Measurements from ENCODE around the gene DCUN1D5. TPM values are rescaled to one million over a fixed set of nuclear protein-coding genes. Genes with fewer than 3 reads are reported as not detected.
A peak's percentile ranks its signal among the peaks of the same experiment; 100 is the strongest.

The DCUN1D5 gene
- total RNA-seq: 16.2 TPM
- polyA plus RNA-seq: 10 to 100 TPM; 23.6 to 27.6 (median 26.6) TPM

DNA sequence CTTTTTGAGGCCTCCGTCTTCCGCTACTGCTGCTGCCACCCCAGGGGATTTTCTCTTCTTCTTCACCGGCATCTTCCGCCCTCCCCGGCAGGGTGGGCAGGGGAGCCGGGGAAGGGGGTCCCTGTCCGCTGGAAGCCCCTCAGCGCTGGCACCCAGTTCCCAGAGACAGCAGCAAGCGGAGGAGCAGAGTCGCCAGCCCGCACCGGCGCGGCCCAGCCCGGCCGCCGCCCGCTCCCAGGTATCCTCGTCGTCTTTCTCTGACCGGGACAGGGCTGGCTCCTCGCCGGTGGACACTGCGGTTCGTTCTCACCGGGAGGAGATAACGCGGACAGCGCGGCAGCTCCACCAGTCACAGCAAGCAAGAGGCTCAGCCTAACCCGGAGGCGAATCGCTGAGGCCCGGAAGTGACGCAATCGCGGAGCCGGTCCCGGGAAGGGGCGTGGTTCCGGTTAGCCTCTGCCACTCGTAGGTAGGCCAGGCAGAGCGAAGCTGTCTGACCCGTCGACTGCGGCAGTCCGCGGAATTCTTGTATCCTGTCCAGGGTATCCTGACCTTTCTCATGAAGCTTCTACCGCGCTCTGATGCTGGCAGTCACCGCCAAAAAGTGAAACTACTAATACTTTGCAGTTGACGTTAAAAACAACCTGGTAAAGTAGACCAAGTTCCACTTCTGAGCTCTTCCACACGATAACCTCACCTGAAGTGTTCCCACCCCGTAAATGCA lies at the start of gene DCUN1D5:
DCUN1D5 (minus strand) TSS at position 360 of the 724 bp plus-strand sequence; CDS start at position 72, 288 bp downstream.
- peaks cover 42% of the 10 kb centered on the region for H3K27me3 Mint-ChIP-seq
- ATAC-seq (ENCODE audit: low read depth in 2 of 2) (peak; percentile 97 to 98), DNase-seq (peak; percentile 93 to 96 (median 93))
- Histone ChIP-seq H3K27me3 (ENCODE audit: control insufficient read depth, insufficient read depth, low read length) (peaks cover 32% of the 10 kb centered on the region), H3K4me1 (ENCODE audit: control insufficient read depth, insufficient read depth, low read length, poor library complexity, severe bottlenecking) (peaks cover 28% of the 10 kb centered on the region), H3K4me3 (ENCODE audit: low read depth, low read length) (peak within 1 kb of the TSS; percentile 94), H3K36me3 (ENCODE audit: control insufficient read depth, insufficient read depth, low read length) (no peaks in the 10 kb centered on the region), H3K27ac (ENCODE audit: insufficient read depth, low read length, poor library complexity, severe bottlenecking) (peak within 1 kb of the TSS; percentile 85), H3K9me3 (ENCODE audit: control insufficient read depth in 2 of 2, low read length in 2 of 2) (no peaks in the 10 kb centered on the region)
- peak within 1 kb of the TSS; percentile 91 to 95 (median 95) for H3K27ac Mint-ChIP-seq
- peaks cover 10% of the 10 kb centered on the region for H3K36me3 Mint-ChIP-seq
- peaks cover 10 to 38% (median 25%) of the 10 kb centered on the region in 4 donors for H3K4me1 Mint-ChIP-seq
- H3K9me3 Mint-ChIP-seq: peaks cover 0 to 3% (median 0%) of the 10 kb centered on the region in 7 donors
- H3K4me3 Mint-ChIP-seq: peak within 1 kb of the TSS; percentile 86 to 97 (median 94)

DNA sequence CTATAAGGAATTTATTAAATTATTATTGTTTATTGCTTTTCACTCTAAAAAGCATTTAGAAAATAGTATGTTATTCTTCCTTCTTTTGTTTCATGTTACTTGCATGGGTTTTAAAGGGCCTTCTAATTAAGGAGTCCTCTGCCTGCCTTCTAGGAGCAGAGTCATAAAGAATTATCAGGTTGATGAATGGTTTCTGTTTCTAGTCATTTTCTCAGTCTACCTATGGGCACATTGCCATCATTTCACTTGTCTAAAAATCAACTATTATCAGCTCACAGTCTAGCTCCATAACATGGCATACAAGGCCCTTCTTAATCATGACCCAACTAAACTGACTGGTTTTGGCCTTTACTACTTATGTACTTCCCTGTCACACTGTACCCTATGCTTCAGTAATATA lies 33.5 kb upstream of the DCUN1D5 start:
- Mint-ChIP-seq H3K4me1 (no peaks in the 10 kb centered on the region), H3K9me3 (no peaks in the 10 kb centered on the region), H3K27me3 (peaks cover 12% of the 10 kb centered on the region), H3K36me3 (no peaks in the 10 kb centered on the region), H3K4me3 (no peak overlapping the region), H3K27ac (no peak overlapping the region)
- no peaks in the 10 kb centered on the region for H3K36me3 ChIP-seq (ENCODE audit: control insufficient read depth, insufficient read depth, low read length)
- no peaks in the 10 kb centered on the region for H3K27me3 ChIP-seq (ENCODE audit: control insufficient read depth, insufficient read depth, low read length)
- no peaks in the 10 kb centered on the region for H3K9me3 ChIP-seq (ENCODE audit: control insufficient read depth in 2 of 2, low read length in 2 of 2)
- DNase-seq (no peak), ATAC-seq (ENCODE audit: low read depth in 2 of 2) (no peak)
- H3K4me1 ChIP-seq (ENCODE audit: control insufficient read depth, insufficient read depth, low read length, poor library complexity, severe bottlenecking): no peaks in the 10 kb centered on the region
- no peak overlapping the region for H3K4me3 ChIP-seq (ENCODE audit: low read depth, low read length)
- no peak overlapping the region for H3K27ac ChIP-seq (ENCODE audit: insufficient read depth, low read length, poor library complexity, severe bottlenecking)

DNA sequence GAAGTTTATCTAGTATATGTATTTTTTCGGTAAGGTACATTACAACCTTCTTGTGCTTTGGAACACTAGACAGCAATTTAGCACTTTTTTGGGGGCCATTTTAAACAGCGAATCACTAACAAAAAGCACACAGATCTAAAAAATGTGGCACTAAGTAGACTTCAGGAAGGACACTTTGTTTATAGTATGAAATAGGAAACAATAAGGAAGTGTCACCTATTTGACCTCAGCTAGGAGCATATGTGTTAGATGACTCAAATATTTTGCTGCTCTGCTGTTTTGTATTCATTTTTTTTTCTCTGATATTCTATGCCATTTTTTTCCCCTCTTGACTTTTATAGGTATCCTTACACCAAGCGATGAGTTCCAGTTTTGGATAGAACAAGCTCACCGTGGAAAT lies 22.9 kb upstream of the DCUN1D5 start:
- no peak overlapping the region for H3K27ac Mint-ChIP-seq
- DNase-seq (no peak), ATAC-seq (ENCODE audit: low read depth in 2 of 2) (no peak)
- Histone ChIP-seq H3K27ac (ENCODE audit: insufficient read depth, low read length, poor library complexity, severe bottlenecking) (no peak overlapping the region), H3K4me3 (ENCODE audit: low read depth, low read length) (no peak overlapping the region), H3K36me3 (ENCODE audit: control insufficient read depth, insufficient read depth, low read length) (no peaks in the 10 kb centered on the region), H3K4me1 (ENCODE audit: control insufficient read depth, insufficient read depth, low read length, poor library complexity, severe bottlenecking) (no peaks in the 10 kb centered on the region), H3K27me3 (ENCODE audit: control insufficient read depth, insufficient read depth, low read length) (no peaks in the 10 kb centered on the region), H3K9me3 (ENCODE audit: control insufficient read depth in 2 of 2, low read length in 2 of 2) (no peaks in the 10 kb centered on the region)
- H3K36me3 Mint-ChIP-seq: no peaks in the 10 kb centered on the region
- H3K4me1 Mint-ChIP-seq: peaks cover 0 to 5% (median 2%) of the 10 kb centered on the region in 4 donors
- no peak overlapping the region for H3K4me3 Mint-ChIP-seq
- H3K27me3 Mint-ChIP-seq: peaks cover 9% of the 10 kb centered on the region
- H3K9me3 Mint-ChIP-seq: no peaks in the 10 kb centered on the region

DNA sequence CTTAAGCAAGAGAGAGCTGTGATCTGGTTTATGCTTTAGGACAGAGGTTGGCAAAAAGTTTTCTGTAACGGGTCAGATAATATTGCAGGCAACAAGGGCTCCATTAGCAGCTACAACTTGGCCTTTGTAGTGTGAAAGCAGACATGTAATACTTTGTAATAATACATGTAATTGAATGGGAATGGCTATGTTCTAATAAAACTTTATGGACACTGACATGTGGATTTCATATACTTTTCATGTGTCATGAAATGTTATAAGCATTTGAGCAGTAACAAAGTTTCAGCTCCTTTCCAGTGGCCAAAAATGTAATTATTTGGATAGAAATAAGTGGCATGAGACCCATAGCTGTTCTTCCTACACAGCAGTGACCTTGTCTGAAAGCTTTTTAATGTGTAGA lies 20.4 kb upstream of the DCUN1D5 start:
- H3K36me3 ChIP-seq (ENCODE audit: control insufficient read depth, insufficient read depth, low read length): no peaks in the 10 kb centered on the region
- H3K27me3 Mint-ChIP-seq: peaks cover 18% of the 10 kb centered on the region
- no peak overlapping the region for H3K4me3 ChIP-seq (ENCODE audit: low read depth, low read length)
- no peak overlapping the region for H3K27ac Mint-ChIP-seq
- H3K27ac ChIP-seq (ENCODE audit: insufficient read depth, low read length, poor library complexity, severe bottlenecking): no peak overlapping the region
- H3K4me1 Mint-ChIP-seq: peaks cover 5 to 14% (median 11%) of the 10 kb centered on the region in 4 donors
- no peaks in the 10 kb centered on the region for H3K9me3 ChIP-seq (ENCODE audit: control insufficient read depth in 2 of 2, low read length in 2 of 2)
- H3K36me3 Mint-ChIP-seq: no peaks in the 10 kb centered on the region
- ATAC-seq (ENCODE audit: low read depth in 2 of 2): no peak
- no peaks in the 10 kb centered on the region for H3K27me3 ChIP-seq (ENCODE audit: control insufficient read depth, insufficient read depth, low read length)
- peaks cover 10% of the 10 kb centered on the region for H3K4me1 ChIP-seq (ENCODE audit: control insufficient read depth, insufficient read depth, low read length, poor library complexity, severe bottlenecking)
- peaks cover 0 to 2% (median 0%) of the 10 kb centered on the region in 7 donors for H3K9me3 Mint-ChIP-seq
- DNase-seq: no peak
- H3K4me3 Mint-ChIP-seq: no peak overlapping the region

DNA sequence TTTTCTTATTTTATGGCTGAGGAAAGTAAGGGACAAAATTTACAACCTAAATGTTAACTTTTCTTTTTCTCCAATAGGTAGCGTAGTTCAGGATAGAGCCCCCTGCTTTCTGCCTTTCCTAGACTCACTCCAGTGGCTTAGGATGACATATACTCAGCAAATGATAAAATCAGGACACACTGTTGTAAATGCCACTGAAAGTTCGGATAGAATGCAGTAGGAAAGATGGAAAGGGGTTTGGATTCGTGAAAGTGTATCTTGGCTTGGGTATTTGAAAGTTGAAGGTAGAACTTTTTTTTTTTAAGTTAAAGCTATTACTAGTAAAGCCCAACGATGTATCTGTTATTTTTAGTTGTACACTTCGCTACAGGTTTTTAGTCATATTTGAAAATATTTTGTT lies 19.4 kb upstream of the DCUN1D5 start:
- Mint-ChIP-seq H3K4me3 (no peak overlapping the region), H3K4me1 (peaks cover 5 to 14% (median 11%) of the 10 kb centered on the region in 4 donors), H3K27me3 (peaks cover 18% of the 10 kb centered on the region), H3K9me3 (peaks cover 0 to 2% (median 0%) of the 10 kb centered on the region in 7 donors), H3K36me3 (no peaks in the 10 kb centered on the region), H3K27ac (no peak overlapping the region)
- H3K9me3 ChIP-seq (ENCODE audit: control insufficient read depth in 2 of 2, low read length in 2 of 2): no peaks in the 10 kb centered on the region
- H3K4me1 ChIP-seq (ENCODE audit: control insufficient read depth, insufficient read depth, low read length, poor library complexity, severe bottlenecking): peaks cover 10% of the 10 kb centered on the region
- ATAC-seq (ENCODE audit: low read depth in 2 of 2): no peak
- no peaks in the 10 kb centered on the region for H3K27me3 ChIP-seq (ENCODE audit: control insufficient read depth, insufficient read depth, low read length)
- no peaks in the 10 kb centered on the region for H3K36me3 ChIP-seq (ENCODE audit: control insufficient read depth, insufficient read depth, low read length)
- DNase-seq: no peak
- H3K4me3 ChIP-seq (ENCODE audit: low read depth, low read length): no peak overlapping the region
- H3K27ac ChIP-seq (ENCODE audit: insufficient read depth, low read length, poor library complexity, severe bottlenecking): no peak overlapping the region

DNA sequence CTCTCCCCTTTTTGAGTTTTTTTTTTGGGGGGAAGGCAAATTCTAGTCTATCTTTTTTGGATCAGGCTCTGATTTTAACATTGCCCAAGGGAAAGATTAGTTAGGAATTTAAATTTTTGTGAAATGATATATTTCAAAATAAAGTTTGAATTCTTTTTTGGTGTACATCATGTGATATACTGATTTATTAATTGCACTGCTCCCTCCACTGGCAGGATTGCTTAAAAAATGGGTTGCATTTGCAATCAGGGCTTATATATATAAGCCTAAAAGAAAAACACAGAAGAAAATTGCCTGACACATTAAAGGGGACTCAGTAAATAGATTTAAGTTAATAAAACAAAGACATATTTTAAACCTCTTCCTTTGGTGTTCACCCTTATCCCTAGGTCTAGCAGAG lies 18.4 kb upstream of the DCUN1D5 start:
- Histone ChIP-seq H3K9me3 (ENCODE audit: control insufficient read depth in 2 of 2, low read length in 2 of 2) (no peaks in the 10 kb centered on the region), H3K4me1 (ENCODE audit: control insufficient read depth, insufficient read depth, low read length, poor library complexity, severe bottlenecking) (peaks cover 10% of the 10 kb centered on the region), H3K36me3 (ENCODE audit: control insufficient read depth, insufficient read depth, low read length) (no peaks in the 10 kb centered on the region), H3K4me3 (ENCODE audit: low read depth, low read length) (no peak overlapping the region), H3K27ac (ENCODE audit: insufficient read depth, low read length, poor library complexity, severe bottlenecking) (no peak overlapping the region), H3K27me3 (ENCODE audit: control insufficient read depth, insufficient read depth, low read length) (no peaks in the 10 kb centered on the region)
- Mint-ChIP-seq H3K4me3 (peak overlapping the region in 3 of 4 donors; percentile 30 to 91 (median 50)), H3K36me3 (no peaks in the 10 kb centered on the region), H3K9me3 (peaks cover 0 to 2% (median 0%) of the 10 kb centered on the region in 7 donors), H3K27me3 (peaks cover 18% of the 10 kb centered on the region), H3K27ac (peak overlapping the region in 1 of 3 donors; percentile 93), H3K4me1 (peaks cover 5 to 14% (median 11%) of the 10 kb centered on the region in 4 donors)
- ATAC-seq (ENCODE audit: low read depth in 2 of 2) (no peak), DNase-seq (peak in 2 of 3 donors; percentile 9 to 12)

DNA sequence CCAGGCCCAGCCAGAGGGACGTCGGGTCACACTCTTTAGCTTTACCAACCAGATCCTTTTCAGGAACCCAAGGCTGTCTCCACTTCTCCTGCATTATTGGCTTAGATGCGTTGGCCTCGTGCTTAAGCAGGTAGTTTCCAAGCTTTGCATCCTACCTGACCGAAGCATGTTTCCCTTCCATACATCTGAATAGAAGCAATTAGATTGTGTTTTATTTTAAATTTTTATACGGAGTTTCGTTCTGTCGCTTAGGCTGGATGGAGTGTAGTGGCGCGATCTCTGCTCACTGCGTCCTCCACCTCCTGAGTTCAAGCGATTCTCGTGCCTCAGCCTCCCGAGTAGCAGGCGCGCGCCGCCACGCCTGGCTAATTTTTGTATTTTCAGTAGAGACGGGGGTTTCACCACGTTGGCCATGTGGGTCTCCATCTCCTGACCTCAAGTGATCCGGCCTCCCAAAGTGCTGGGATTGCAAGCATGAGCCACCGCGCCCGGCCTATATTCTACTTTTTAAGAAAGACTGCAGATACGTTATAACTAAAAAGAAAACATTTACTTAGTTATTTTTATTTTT lies 17.9 kb upstream of the DCUN1D5 start:
- no peak for DNase-seq

More for the DNA sequence above, 17.9 kb upstream of the DCUN1D5 start:
- ATAC-seq (ENCODE audit: low read depth in 2 of 2): peak in 1 of 2 donors; percentile 2
- Histone ChIP-seq H3K36me3 (ENCODE audit: control insufficient read depth, insufficient read depth, low read length) (no peaks in the 10 kb centered on the region), H3K4me3 (ENCODE audit: low read depth, low read length) (peak overlapping the region; percentile 90), H3K27ac (ENCODE audit: insufficient read depth, low read length, poor library complexity, severe bottlenecking) (peak overlapping the region; percentile 67), H3K9me3 (ENCODE audit: control insufficient read depth in 2 of 2, low read length in 2 of 2) (no peaks in the 10 kb centered on the region), H3K4me1 (ENCODE audit: control insufficient read depth, insufficient read depth, low read length, poor library complexity, severe bottlenecking) (peaks cover 10% of the 10 kb centered on the region), H3K27me3 (ENCODE audit: control insufficient read depth, insufficient read depth, low read length) (peaks cover 3% of the 10 kb centered on the region)
- Mint-ChIP-seq H3K27ac (peak overlapping the region; percentile 27 to 97 (median 93)), H3K36me3 (no peaks in the 10 kb centered on the region), H3K4me1 (peaks cover 5 to 14% (median 11%) of the 10 kb centered on the region in 4 donors), H3K9me3 (peaks cover 0 to 2% (median 0%) of the 10 kb centered on the region in 7 donors), H3K4me3 (peak overlapping the region; percentile 92 to 100 (median 96)), H3K27me3 (peaks cover 20% of the 10 kb centered on the region)

All from CD4-positive, CD25-positive, alpha-beta regulatory T cell (primary cell).